ENCODE data around the gene TMEM217.

- TF ChIP-seq POLR2AphosphoS5 (IDR thresholded peaks at IDR 0.05; ENCODE audit: low read depth, low read length) = no peak
- TF ChIP-seq POLR2A (IDR thresholded peaks at IDR 0.05; ENCODE audit: low read depth, low read length) = no peak
- no peak for TF ChIP-seq SPI1 (IDR thresholded peaks at IDR 0.05; ENCODE audit: low read depth, low read length)
Measured at GRCh38 chr6:37225350-37226169, 32.4 kb downstream of the TMEM217 start.

Measured in GM12891 (cell line).